Measurements from ENCODE around the gene LELP1. TPM values are rescaled to one million over a fixed set of nuclear protein-coding genes. Genes with fewer than 3 reads are reported as not detected.
"Not testable (repeated sequence)": the region's sequence is repeated elsewhere in the genome, so short reads cannot be mapped to it uniquely, and the experiment has no call there.

LELP1 gene
- total RNA-seq (not detected), total RNA-seq (0 reads per million in 2 donors)

GRCh38 chr1:153203130-153203529 is at the start of gene LELP1:
Gene LELP1 (plus strand): TSS chr1:153203430. CDS start chr1:153204708, 1,278 bp downstream.
- Mint-ChIP-seq H3K4me1 (no peaks in the 10 kb centered on the region), H3K27me3 (peaks cover 55% of the 10 kb centered on the region), H3K4me3 (no peak within 1 kb of the TSS), H3K36me3 (ENCODE audit: low read depth) (peaks cover 3% of the 10 kb centered on the region), H3K27ac (no peak within 1 kb of the TSS)
- ATAC-seq = no peak
- DNase-seq = no peak
- no peaks in the 10 kb centered on the region for H3K9me3 ChIP-seq (ENCODE audit: control insufficient read depth, low read length, poor library complexity, severe bottlenecking)

GRCh38 chr1:153155541-153155940 is 47.7 kb upstream of the LELP1 start:
- H3K27me3 Mint-ChIP-seq = peaks cover 32% of the 10 kb centered on the region
- no peak overlapping the region for H3K27ac Mint-ChIP-seq
- DNase-seq = no peak
- ATAC-seq = no peak
- H3K4me3 Mint-ChIP-seq = no peak overlapping the region
- H3K36me3 Mint-ChIP-seq (ENCODE audit: low read depth) = no peaks in the 10 kb centered on the region
- no peaks in the 10 kb centered on the region for H3K4me1 Mint-ChIP-seq
- H3K9me3 ChIP-seq (ENCODE audit: control insufficient read depth, low read length, poor library complexity, severe bottlenecking) = no peaks in the 10 kb centered on the region

- H3K4me3 Mint-ChIP-seq = no peak overlapping the region
- no peaks in the 10 kb centered on the region for H3K36me3 Mint-ChIP-seq (ENCODE audit: low read depth)
Measured at GRCh38 chr1:153168686-153169085, 34.5 kb upstream of the LELP1 start.

GRCh38 chr1:153174624-153175023 is 28.6 kb upstream of the LELP1 start:
- no peak for ATAC-seq
- Mint-ChIP-seq H3K4me1 (no peaks in the 10 kb centered on the region), H3K4me3 (no peak overlapping the region), H3K27me3 (peaks cover 53% of the 10 kb centered on the region), H3K36me3 (ENCODE audit: low read depth) (no peaks in the 10 kb centered on the region), H3K27ac (no peak overlapping the region)
- no peak for DNase-seq
- H3K9me3 ChIP-seq (ENCODE audit: control insufficient read depth, low read length, poor library complexity, severe bottlenecking) = no peaks in the 10 kb centered on the region

More at GRCh38 chr1:153168686-153169085, 34.5 kb upstream of the LELP1 start:
- ATAC-seq = no peak
- DNase-seq = no peak
- Mint-ChIP-seq H3K4me1 (no peaks in the 10 kb centered on the region), H3K27me3 (peaks cover 60% of the 10 kb centered on the region), H3K27ac (no peak overlapping the region)
- no peaks in the 10 kb centered on the region for H3K9me3 ChIP-seq (ENCODE audit: control insufficient read depth, low read length, poor library complexity, severe bottlenecking)

- no peaks in the 10 kb centered on the region for H3K36me3 Mint-ChIP-seq (ENCODE audit: low read depth)
- no peak overlapping the region for H3K4me3 Mint-ChIP-seq
- H3K27ac Mint-ChIP-seq = no peak overlapping the region
- H3K27me3 Mint-ChIP-seq = peaks cover 49% of the 10 kb centered on the region
- no peak for ATAC-seq
- DNase-seq = no peak
- H3K9me3 ChIP-seq (ENCODE audit: control insufficient read depth, low read length, poor library complexity, severe bottlenecking) = no peaks in the 10 kb centered on the region
- H3K4me1 Mint-ChIP-seq = no peaks in the 10 kb centered on the region
Measured at GRCh38 chr1:153178922-153179321, 24.3 kb upstream of the LELP1 start.

GRCh38 chr1:153180556-153180955 is 22.7 kb upstream of the LELP1 start:
- H3K4me3 Mint-ChIP-seq = no peak overlapping the region
- no peaks in the 10 kb centered on the region for H3K36me3 Mint-ChIP-seq (ENCODE audit: low read depth)
- DNase-seq = no peak
- H3K27ac Mint-ChIP-seq = no peak overlapping the region
- peaks cover 40% of the 10 kb centered on the region for H3K27me3 Mint-ChIP-seq
- no peaks in the 10 kb centered on the region for H3K9me3 ChIP-seq (ENCODE audit: control insufficient read depth, low read length, poor library complexity, severe bottlenecking)
- no peaks in the 10 kb centered on the region for H3K4me1 Mint-ChIP-seq
- no peak for ATAC-seq

GRCh38 chr1:153188301-153188700 is 14.9 kb upstream of the LELP1 start:
- H3K4me3 Mint-ChIP-seq; H3K9me3 ChIP-seq (ENCODE audit: control insufficient read depth, low read length, poor library complexity, severe bottlenecking); ATAC-seq; H3K4me1 Mint-ChIP-seq; H3K36me3 Mint-ChIP-seq (ENCODE audit: low read depth); DNase-seq; H3K27ac Mint-ChIP-seq: not testable (repeated sequence)
- H3K27me3 Mint-ChIP-seq = peaks cover 42% of the 10 kb centered on the region

GRCh38 chr1:153190373-153190772 is 12.9 kb upstream of the LELP1 start:
- no peaks in the 10 kb centered on the region for H3K9me3 ChIP-seq (ENCODE audit: control insufficient read depth, low read length, poor library complexity, severe bottlenecking)
- Mint-ChIP-seq H3K36me3 (ENCODE audit: low read depth) (no peaks in the 10 kb centered on the region), H3K4me1 (no peaks in the 10 kb centered on the region), H3K27ac (no peak overlapping the region), H3K27me3 (peaks cover 63% of the 10 kb centered on the region), H3K4me3 (no peak overlapping the region)
- ATAC-seq = no peak
- no peak for DNase-seq

GRCh38 chr1:153192697-153193096 is 10.5 kb upstream of the LELP1 start:
- Mint-ChIP-seq H3K27ac (no peak overlapping the region), H3K36me3 (ENCODE audit: low read depth) (no peaks in the 10 kb centered on the region), H3K4me1 (no peaks in the 10 kb centered on the region), H3K27me3 (peaks cover 83% of the 10 kb centered on the region), H3K4me3 (no peak overlapping the region)
- no peak for DNase-seq
- H3K9me3 ChIP-seq (ENCODE audit: control insufficient read depth, low read length, poor library complexity, severe bottlenecking) = no peaks in the 10 kb centered on the region
- ATAC-seq = no peak

- Mint-ChIP-seq H3K36me3 (ENCODE audit: low read depth) (peaks cover 3% of the 10 kb centered on the region), H3K27me3 (peaks cover 91% of the 10 kb centered on the region), H3K4me1 (no peaks in the 10 kb centered on the region), H3K27ac (no peak overlapping the region), H3K4me3 (no peak overlapping the region)
- no peak for DNase-seq
- H3K9me3 ChIP-seq (ENCODE audit: control insufficient read depth, low read length, poor library complexity, severe bottlenecking) = no peaks in the 10 kb centered on the region
- ATAC-seq = no peak
Measured at GRCh38 chr1:153194331-153195050, 8.7 kb upstream of the LELP1 start.

GRCh38 chr1:153195216-153195615 is 8.0 kb upstream of the LELP1 start:
- no peak for ATAC-seq
- peaks cover 88% of the 10 kb centered on the region for H3K27me3 Mint-ChIP-seq

GRCh38 chr1:153202006-153202405 is 1.2 kb upstream of the LELP1 start:
- ATAC-seq = no peak
- no peaks in the 10 kb centered on the region for H3K9me3 ChIP-seq (ENCODE audit: control insufficient read depth, low read length, poor library complexity, severe bottlenecking)
- Mint-ChIP-seq H3K36me3 (ENCODE audit: low read depth) (peaks cover 3% of the 10 kb centered on the region), H3K4me3 (no peak overlapping the region), H3K27ac (no peak overlapping the region), H3K27me3 (peaks cover 61% of the 10 kb centered on the region), H3K4me1 (no peaks in the 10 kb centered on the region)
- DNase-seq = no peak

More at GRCh38 chr1:153195216-153195615, 8.0 kb upstream of the LELP1 start:
- no peaks in the 10 kb centered on the region for H3K9me3 ChIP-seq (ENCODE audit: control insufficient read depth, low read length, poor library complexity, severe bottlenecking)
- Mint-ChIP-seq H3K36me3 (ENCODE audit: low read depth) (peaks cover 3% of the 10 kb centered on the region), H3K4me3 (no peak overlapping the region), H3K4me1 (no peaks in the 10 kb centered on the region), H3K27ac (no peak overlapping the region)
- no peak for DNase-seq

GRCh38 chr1:153206631-153207030 is 3.4 kb downstream of the LELP1 start:
- no peaks in the 10 kb centered on the region for H3K9me3 ChIP-seq (ENCODE audit: control insufficient read depth, low read length, poor library complexity, severe bottlenecking)
- H3K4me1 Mint-ChIP-seq = no peaks in the 10 kb centered on the region
- H3K27ac Mint-ChIP-seq = no peak overlapping the region
- H3K36me3 Mint-ChIP-seq (ENCODE audit: low read depth) = peaks cover 3% of the 10 kb centered on the region
- peaks cover 56% of the 10 kb centered on the region for H3K27me3 Mint-ChIP-seq
- no peak for ATAC-seq
- no peak for DNase-seq
- H3K4me3 Mint-ChIP-seq = no peak overlapping the region

- Mint-ChIP-seq H3K36me3 (ENCODE audit: low read depth) (peaks cover 3% of the 10 kb centered on the region), H3K4me3 (no peak overlapping the region), H3K27ac (no peak overlapping the region), H3K4me1 (no peaks in the 10 kb centered on the region), H3K27me3 (peaks cover 57% of the 10 kb centered on the region)
- no peak for ATAC-seq
- DNase-seq = no peak
- H3K9me3 ChIP-seq (ENCODE audit: control insufficient read depth, low read length, poor library complexity, severe bottlenecking) = no peaks in the 10 kb centered on the region
Measured at GRCh38 chr1:153210206-153210605, 7.0 kb downstream of the LELP1 start.
